Dendritic cell treated with granulocyte-macrophage colony-stimulating factor and Interleukin-4, amounts not matched to agents 40 ng/mL and 50 ng/mL, for 4 days (primary cell): ENCODE measurements around the gene CCDC85B.

ENCODE experiments used
- H3K27ac Mint-ChIP-seq: one replicate; pipeline ENCODE4 v1.8.0; 2022; ENCODE audit warnings: mild to moderate bottlenecking, mixed read lengths
- H3K27me3 Mint-ChIP-seq: one replicate; pipeline ENCODE4 v1.8.0; 2022; ENCODE audit warnings: mild to moderate bottlenecking, mixed read lengths
- H3K36me3 Mint-ChIP-seq: one replicate; pipeline ENCODE4 v1.8.0; 2022; ENCODE audit warnings: low read depth, mixed read lengths
- H3K4me1 Mint-ChIP-seq: one replicate; pipeline ENCODE4 v1.8.0; 2022; ENCODE audit warnings: low read depth, mixed read lengths
- H3K4me3 Mint-ChIP-seq: one replicate; pipeline ENCODE4 v1.8.0; 2022; ENCODE audit warnings: mild to moderate bottlenecking, moderate library complexity, mixed read lengths
- H3K9me3 Mint-ChIP-seq: one replicate; pipeline ENCODE4 v1.8.0; 2022; ENCODE audit warnings: mixed read lengths
- intact Hi-C: fragments of 100-400 bp; cut with micrococcal nuclease; formaldehyde crosslinking; loops from one replicate; pipeline ENCODE4 v1.15.0; 2022

The CCDC85B gene

GRCh38 chr11:65922565-65922964 is 32.1 kb downstream of the CCDC85B start:
- H3K4me1 Mint-ChIP-seq, result peaks cover 59% of the 10 kb centered on the region
- no peaks in the 10 kb centered on the region for H3K27me3 Mint-ChIP-seq
- H3K4me3 Mint-ChIP-seq, result peak overlapping the region; percentile 44
- H3K36me3 Mint-ChIP-seq, result peaks cover 72% of the 10 kb centered on the region
- intact Hi-C loops, result no loop called here
- H3K9me3 Mint-ChIP-seq, result no peaks in the 10 kb centered on the region
- H3K27ac Mint-ChIP-seq, result peak overlapping the region; percentile 66

- Mint-ChIP-seq H3K4me1 (peaks cover 72% of the 10 kb centered on the region), H3K4me3 (no peak overlapping the region), H3K27me3 (no peaks in the 10 kb centered on the region), H3K27ac (peak overlapping the region; percentile 34), H3K9me3 (no peaks in the 10 kb centered on the region), H3K36me3 (peaks cover 59% of the 10 kb centered on the region)
- intact Hi-C loops, result no loop called here
Measured at GRCh38 chr11:65925397-65925796, 34.9 kb downstream of the CCDC85B start.

GRCh38 chr11:65927904-65928397 is 37.5 kb downstream of the CCDC85B start:
- no peaks in the 10 kb centered on the region for H3K9me3 Mint-ChIP-seq
- peaks cover 64% of the 10 kb centered on the region for H3K4me1 Mint-ChIP-seq
- peak overlapping the region; percentile 71 for H3K4me3 Mint-ChIP-seq
- intact Hi-C loops, result no loop called here
- H3K27me3 Mint-ChIP-seq, result no peaks in the 10 kb centered on the region
- H3K36me3 Mint-ChIP-seq, result peaks cover 34% of the 10 kb centered on the region
- H3K27ac Mint-ChIP-seq, result peak overlapping the region; percentile 93

- H3K36me3 Mint-ChIP-seq, result peaks cover 27% of the 10 kb centered on the region
- peaks cover 64% of the 10 kb centered on the region for H3K4me1 Mint-ChIP-seq
- intact Hi-C loops, result no loop called here
- H3K9me3 Mint-ChIP-seq, result no peaks in the 10 kb centered on the region
- H3K27ac Mint-ChIP-seq, result peak overlapping the region; percentile 93
- H3K4me3 Mint-ChIP-seq, result peak overlapping the region; percentile 71
- no peaks in the 10 kb centered on the region for H3K27me3 Mint-ChIP-seq
Measured at GRCh38 chr11:65928667-65929066, 38.2 kb downstream of the CCDC85B start.

GRCh38 chr11:65931773-65932557 is 41.5 kb downstream of the CCDC85B start:
- no peaks in the 10 kb centered on the region for H3K27me3 Mint-ChIP-seq
- intact Hi-C loops, result no loop called here
- peaks cover 50% of the 10 kb centered on the region for H3K4me1 Mint-ChIP-seq
- no peaks in the 10 kb centered on the region for H3K36me3 Mint-ChIP-seq
- H3K4me3 Mint-ChIP-seq, result no peak overlapping the region
- no peaks in the 10 kb centered on the region for H3K9me3 Mint-ChIP-seq
- H3K27ac Mint-ChIP-seq, result peak overlapping the region; percentile 49

- H3K36me3 Mint-ChIP-seq, result no peaks in the 10 kb centered on the region
- no peak overlapping the region for H3K27ac Mint-ChIP-seq
- H3K4me1 Mint-ChIP-seq, result peaks cover 50% of the 10 kb centered on the region
- intact Hi-C loops, result no loop called here
- no peak overlapping the region for H3K4me3 Mint-ChIP-seq
- H3K27me3 Mint-ChIP-seq, result no peaks in the 10 kb centered on the region
- no peaks in the 10 kb centered on the region for H3K9me3 Mint-ChIP-seq
Measured at GRCh38 chr11:65932558-65932919, 42.1 kb downstream of the CCDC85B start.

- Mint-ChIP-seq H3K4me1 (peaks cover 50% of the 10 kb centered on the region), H3K27me3 (no peaks in the 10 kb centered on the region), H3K27ac (no peak overlapping the region), H3K4me3 (no peak overlapping the region), H3K9me3 (no peaks in the 10 kb centered on the region), H3K36me3 (no peaks in the 10 kb centered on the region)
- intact Hi-C loops, result no loop called here
Measured at GRCh38 chr11:65934014-65934413, 43.5 kb downstream of the CCDC85B start.

- intact Hi-C loops, result no loop called here
- Mint-ChIP-seq H3K27me3 (no peaks in the 10 kb centered on the region), H3K9me3 (no peaks in the 10 kb centered on the region), H3K4me1 (peaks cover 64% of the 10 kb centered on the region), H3K36me3 (no peaks in the 10 kb centered on the region), H3K4me3 (no peak overlapping the region), H3K27ac (no peak overlapping the region)
Measured at GRCh38 chr11:65937766-65938165, 47.3 kb downstream of the CCDC85B start.
